ENCODE data around the gene C9orf72. TPM values are rescaled to one million over a fixed set of nuclear protein-coding genes. Genes with fewer than 3 reads are reported as not detected.

The C9orf72 gene
- total RNA-seq, 1 donor from 2014 or later: 32.9 TPM

DNA sequence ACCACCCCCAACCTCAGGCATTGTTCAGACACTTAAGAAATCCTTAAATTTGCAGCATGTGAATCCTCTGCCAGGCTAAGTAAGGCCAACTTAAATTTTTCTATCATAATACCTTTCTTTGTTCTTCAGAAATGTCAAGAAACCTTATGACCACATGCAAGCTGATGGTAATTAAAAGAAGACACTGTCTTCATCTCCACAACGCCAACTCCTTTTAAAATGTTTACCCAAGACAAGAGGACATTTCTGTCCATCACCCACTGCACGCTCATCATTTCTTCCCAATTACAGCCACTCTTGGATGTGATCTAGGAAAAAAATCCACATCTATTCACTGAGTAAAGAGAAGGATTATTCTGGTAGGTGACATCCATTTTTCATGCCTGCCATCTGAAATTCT is 55.3 kb downstream of the C9orf72 start:
- no peak for DNase-seq (ENCODE audit: low read depth, low spot score)
- peaks cover 3% of the 10 kb centered on the region for H3K9me3 Mint-ChIP-seq
- TF ChIP-seq, protein P1, sequence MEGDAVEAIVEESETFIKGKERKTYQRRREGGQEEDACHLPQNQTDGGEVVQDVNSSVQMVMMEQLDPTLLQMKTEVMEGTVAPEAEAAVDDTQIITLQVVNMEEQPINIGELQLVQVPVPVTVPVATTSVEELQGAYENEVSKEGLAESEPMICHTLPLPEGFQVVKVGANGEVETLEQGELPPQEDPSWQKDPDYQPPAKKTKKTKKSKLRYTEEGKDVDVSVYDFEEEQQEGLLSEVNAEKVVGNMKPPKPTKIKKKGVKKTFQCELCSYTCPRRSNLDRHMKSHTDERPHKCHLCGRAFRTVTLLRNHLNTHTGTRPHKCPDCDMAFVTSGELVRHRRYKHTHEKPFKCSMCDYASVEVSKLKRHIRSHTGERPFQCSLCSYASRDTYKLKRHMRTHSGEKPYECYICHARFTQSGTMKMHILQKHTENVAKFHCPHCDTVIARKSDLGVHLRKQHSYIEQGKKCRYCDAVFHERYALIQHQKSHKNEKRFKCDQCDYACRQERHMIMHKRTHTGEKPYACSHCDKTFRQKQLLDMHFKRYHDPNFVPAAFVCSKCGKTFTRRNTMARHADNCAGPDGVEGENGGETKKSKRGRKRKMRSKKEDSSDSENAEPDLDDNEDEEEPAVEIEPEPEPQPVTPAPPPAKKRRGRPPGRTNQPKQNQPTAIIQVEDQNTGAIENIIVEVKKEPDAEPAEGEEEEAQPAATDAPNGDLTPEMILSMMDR (conservative IDR thresholded peaks at IDR 0.05): no peak
- H3K27me3 Mint-ChIP-seq (ENCODE audit: low read depth): no peaks in the 10 kb centered on the region
- peaks cover 16% of the 10 kb centered on the region for H3K36me3 Mint-ChIP-seq (ENCODE audit: low read depth)
- peaks cover 9% of the 10 kb centered on the region for H3K4me1 Mint-ChIP-seq
- H3K4me3 Mint-ChIP-seq: no peak overlapping the region
- H3K27ac Mint-ChIP-seq (ENCODE audit: unreplicated experiment): no peak overlapping the region

DNA sequence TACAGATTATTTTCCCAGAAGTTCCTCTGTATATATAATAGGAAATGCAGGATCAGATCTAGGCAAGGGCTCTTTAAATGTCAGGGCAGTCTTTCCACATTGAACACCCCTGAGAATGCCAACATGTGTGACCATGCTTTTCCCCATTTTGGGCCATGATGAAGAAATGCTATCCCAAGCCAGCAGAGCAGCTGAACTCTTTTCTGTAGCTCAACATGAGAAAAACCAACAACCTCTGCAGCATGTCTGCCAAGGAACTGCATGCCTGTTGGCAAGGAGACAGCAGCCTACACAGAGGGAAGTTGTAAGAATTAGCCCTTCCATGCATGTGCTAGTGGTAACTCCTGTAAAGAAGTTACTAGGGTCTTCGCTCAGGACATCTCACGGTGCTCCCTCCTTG is 58.7 kb downstream of the C9orf72 start:
- Mint-ChIP-seq H3K4me1 (peaks cover 5% of the 10 kb centered on the region), H3K27me3 (ENCODE audit: low read depth) (no peaks in the 10 kb centered on the region), H3K9me3 (peaks cover 3% of the 10 kb centered on the region), H3K36me3 (ENCODE audit: low read depth) (peaks cover 10% of the 10 kb centered on the region), H3K4me3 (no peak overlapping the region), H3K27ac (ENCODE audit: unreplicated experiment) (no peak overlapping the region)
- no peak for DNase-seq (ENCODE audit: low read depth, low spot score)
- TF ChIP-seq, protein P1 (conservative IDR thresholded peaks at IDR 0.05): no peak

DNA sequence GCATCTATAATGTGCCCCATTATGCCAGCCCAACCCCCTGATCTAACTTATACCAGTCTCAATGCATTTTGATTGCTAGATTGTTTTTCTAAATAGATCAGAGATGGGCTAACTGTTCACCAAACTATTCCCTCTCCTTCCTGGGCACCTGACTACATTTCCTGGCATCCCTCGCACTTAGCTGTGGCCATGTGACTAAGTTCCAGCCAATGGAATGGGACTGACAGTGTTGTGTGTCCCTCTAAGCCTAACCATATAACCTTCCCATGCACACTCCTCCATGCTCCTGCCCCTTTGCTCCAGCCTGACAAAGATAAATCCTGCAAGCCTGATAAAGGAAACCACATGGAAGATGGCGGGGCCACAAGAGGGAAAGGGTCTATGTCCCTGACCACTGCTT is 61.5 kb downstream of the C9orf72 start:
- Mint-ChIP-seq H3K27me3 (ENCODE audit: low read depth) (no peaks in the 10 kb centered on the region), H3K4me1 (no peaks in the 10 kb centered on the region), H3K4me3 (no peak overlapping the region), H3K9me3 (peaks cover 3% of the 10 kb centered on the region), H3K36me3 (ENCODE audit: low read depth) (peaks cover 13% of the 10 kb centered on the region), H3K27ac (ENCODE audit: unreplicated experiment) (no peak overlapping the region)
- TF ChIP-seq, protein P1 (conservative IDR thresholded peaks at IDR 0.05): no peak
- no peak for DNase-seq (ENCODE audit: low read depth, low spot score)

DNA sequence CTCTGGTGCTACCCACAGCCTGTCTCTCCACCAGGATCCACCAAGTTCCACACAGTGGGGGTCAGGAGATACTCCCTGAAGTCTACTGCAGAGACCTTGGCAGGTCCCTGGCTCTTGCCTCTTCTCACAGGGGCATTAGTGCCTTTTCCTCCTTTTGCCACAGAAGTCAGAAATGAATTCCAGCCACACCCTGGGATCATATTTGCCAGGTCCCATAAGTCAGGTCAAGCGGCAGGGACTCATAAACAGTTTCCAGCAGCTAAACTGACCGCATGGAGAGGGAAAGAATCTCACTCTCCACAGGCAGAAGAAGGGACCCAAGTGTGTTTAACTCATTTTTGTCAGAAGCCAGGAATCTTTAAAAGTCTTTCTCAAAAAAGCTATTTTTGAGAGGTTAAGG is 62.5 kb downstream of the C9orf72 start:
- no peak for DNase-seq (ENCODE audit: low read depth, low spot score)
- Mint-ChIP-seq H3K4me1 (peaks cover 6% of the 10 kb centered on the region), H3K9me3 (peaks cover 3% of the 10 kb centered on the region), H3K36me3 (ENCODE audit: low read depth) (peaks cover 16% of the 10 kb centered on the region), H3K4me3 (no peak overlapping the region), H3K27me3 (ENCODE audit: low read depth) (no peaks in the 10 kb centered on the region), H3K27ac (ENCODE audit: unreplicated experiment) (no peak overlapping the region)
- TF ChIP-seq, protein P1 (conservative IDR thresholded peaks at IDR 0.05): no peak

DNA sequence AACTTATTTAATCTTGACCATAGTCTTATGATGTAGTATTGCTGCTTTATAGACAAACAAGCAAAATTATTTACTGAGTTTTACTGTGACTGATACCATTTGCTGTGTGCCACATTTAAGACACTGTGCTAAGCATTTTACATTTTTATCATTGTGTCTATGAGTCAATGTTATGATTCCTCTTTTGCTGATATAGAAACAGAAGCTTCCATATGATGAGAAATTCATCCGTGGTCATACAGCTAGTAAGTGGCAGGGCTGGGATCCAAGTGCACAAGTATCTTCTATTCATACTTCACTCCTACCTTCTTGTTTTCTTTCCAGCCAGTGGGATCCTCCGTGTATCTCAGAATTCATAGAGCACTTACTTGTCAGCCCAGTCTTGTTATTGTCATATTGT is 66.3 kb downstream of the C9orf72 start:
- no peak overlapping the region for H3K27ac Mint-ChIP-seq (ENCODE audit: unreplicated experiment)
- H3K27me3 Mint-ChIP-seq (ENCODE audit: low read depth): no peaks in the 10 kb centered on the region
- DNase-seq (ENCODE audit: low read depth, low spot score): no peak
- peaks cover 36% of the 10 kb centered on the region for H3K4me1 Mint-ChIP-seq
- TF ChIP-seq, protein P1 (conservative IDR thresholded peaks at IDR 0.05): no peak
- H3K9me3 Mint-ChIP-seq: no peaks in the 10 kb centered on the region
- H3K4me3 Mint-ChIP-seq: no peak overlapping the region
- H3K36me3 Mint-ChIP-seq (ENCODE audit: low read depth): peaks cover 17% of the 10 kb centered on the region

DNA sequence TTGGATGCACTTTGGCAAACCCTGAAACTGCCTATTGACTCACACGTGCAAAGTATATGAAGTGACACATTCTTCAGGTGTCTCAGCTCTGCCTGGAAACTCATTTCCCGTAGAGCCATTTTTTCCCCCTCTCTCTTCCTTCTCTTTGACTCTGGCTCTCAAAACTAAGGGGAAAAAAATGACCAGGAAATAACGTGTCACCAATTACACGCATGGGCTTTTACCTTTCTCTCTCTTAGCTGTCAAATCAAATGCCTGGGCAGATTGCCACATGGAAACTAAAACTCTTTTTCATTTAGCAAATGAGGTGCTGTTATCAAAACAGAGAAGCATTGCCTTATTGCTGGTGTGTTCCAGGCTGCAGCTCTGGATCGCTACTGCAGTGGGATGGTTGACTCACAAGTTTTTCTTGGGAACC is 67.5 kb downstream of the C9orf72 start:
- H3K27me3 Mint-ChIP-seq (ENCODE audit: low read depth): no peaks in the 10 kb centered on the region
- H3K4me3 Mint-ChIP-seq: no peak overlapping the region
- TF ChIP-seq, protein P1 (conservative IDR thresholded peaks at IDR 0.05): no peak
- no peaks in the 10 kb centered on the region for H3K9me3 Mint-ChIP-seq
- no peak for DNase-seq (ENCODE audit: low read depth, low spot score)
- peaks cover 24% of the 10 kb centered on the region for H3K36me3 Mint-ChIP-seq (ENCODE audit: low read depth)
- peak overlapping the region; percentile 38 for H3K27ac Mint-ChIP-seq (ENCODE audit: unreplicated experiment)
- peaks cover 36% of the 10 kb centered on the region for H3K4me1 Mint-ChIP-seq

All from neural crest cell (in vitro differentiated cells).